OCI-LY1 (cell line): Measurements from ENCODE around the gene PROCA1.

ENCODE experiments used
- H2AFZ ChIP-seq: fragments of 200-600 bp; sonication (generic), shearing (Covaris generic); 2 replicates; pipeline ENCODE4 v1.6.0; 2014; ENCODE audit warnings: antibody characterized with exemption, mild to moderate bottlenecking, low read length
- H3F3A ChIP-seq: fragments of 200-600 bp; sonication (generic), shearing (Covaris generic); 2 replicates; pipeline ENCODE4 v1.6.0; 2014; ENCODE audit warnings: mild to moderate bottlenecking, antibody characterized with exemption, low read length, moderate library complexity; ENCODE audit not compliant: insufficient read depth
- H3K27ac ChIP-seq: fragments of 200-600 bp; sonication (generic); 2 replicates; pipeline ENCODE4 v1.5.1; 2014; ENCODE audit warnings: low read length, mixed run types, mild to moderate bottlenecking, low read depth; ENCODE audit not compliant: poor library complexity, severe bottlenecking
- H3K27me3 ChIP-seq: fragments of 200-600 bp; sonication (generic); 2 replicates; pipeline ENCODE4 v1.6.0; 2014; ENCODE audit warnings: antibody characterized with exemption, mild to moderate bottlenecking, low read length, moderate library complexity; ENCODE audit not compliant: insufficient read depth
- H3K36me3 ChIP-seq: fragments of 200-600 bp; sonication (generic); 2 replicates; pipeline ENCODE4 v1.6.1; 2014; ENCODE audit warnings: mild to moderate bottlenecking, antibody characterized with exemption, low read length, moderate library complexity, mixed read lengths; ENCODE audit not compliant: insufficient read depth
- H3K4me1 ChIP-seq: fragments of 200-600 bp; sonication (generic); 2 replicates; pipeline ENCODE4 v1.5.1; 2014; ENCODE audit warnings: mild to moderate bottlenecking, low read length, moderate library complexity; ENCODE audit not compliant: insufficient read depth, severe bottlenecking
- H3K4me2 ChIP-seq: fragments of 200-600 bp; sonication (generic), shearing (Covaris generic); 2 replicates; pipeline ENCODE4 v1.6.1; 2014; ENCODE audit warnings: low read length
- H3K4me3 ChIP-seq: fragments of 200-600 bp; sonication (generic); 2 replicates; pipeline ENCODE4 v1.5.1; 2014; ENCODE audit warnings: low read length, low read depth, mild to moderate bottlenecking, mixed read lengths; ENCODE audit not compliant: poor library complexity, severe bottlenecking
- H3K79me2 ChIP-seq: fragments of 200-600 bp; shearing (Covaris generic); 2 replicates; pipeline ENCODE4 v1.6.1; 2016; ENCODE audit warnings: mixed run types, low read length, mixed read lengths; ENCODE audit not compliant: insufficient read depth
- H3K9ac ChIP-seq: fragments of 200-600 bp; sonication (generic), shearing (Covaris generic); 2 replicates; pipeline ENCODE4 v1.6.1; 2014; ENCODE audit warnings: mild to moderate bottlenecking, low read length, mixed read lengths
- H3K9me2 ChIP-seq: fragments of 200-600 bp; sonication (generic), shearing (Covaris generic); 2 replicates; pipeline ENCODE4 v1.6.1; 2014; ENCODE audit warnings: low read depth, mild to moderate bottlenecking, low read length, mixed read lengths
- H3K9me3 ChIP-seq: fragments of 200-600 bp; shearing (Covaris generic); 2 replicates; pipeline ENCODE4 v1.6.1; 2014; ENCODE audit warnings: low read length, mixed read lengths
- H4K20me1 ChIP-seq: fragments of 200-600 bp; sonication (generic), shearing (Covaris generic); 2 replicates; pipeline ENCODE4 v1.6.0; 2016; ENCODE audit warnings: mild to moderate bottlenecking, low read length; ENCODE audit not compliant: insufficient read depth
- EZH2 ChIP-seq: fragments of 200-600 bp; sonication (generic), shearing (Covaris generic); IDR thresholded peaks from 2 replicates; pipeline ENCODE4 v1.8.0; 2017; ENCODE audit warnings: borderline replicate concordance, mixed run types, mild to moderate bottlenecking, antibody characterized with exemption, low read length, moderate library complexity, mixed read lengths
- TF ChIP-seq, protein P1 (sequence below): fragments of 200-600 bp; sonication (generic), shearing (Covaris generic); IDR thresholded peaks from 2 replicates; pipeline ENCODE4 v1.5.1; 2017; ENCODE audit warnings: mild to moderate bottlenecking, antibody characterized with exemption, low read length, moderate library complexity, mixed read lengths

PROCA1 gene

DNA sequence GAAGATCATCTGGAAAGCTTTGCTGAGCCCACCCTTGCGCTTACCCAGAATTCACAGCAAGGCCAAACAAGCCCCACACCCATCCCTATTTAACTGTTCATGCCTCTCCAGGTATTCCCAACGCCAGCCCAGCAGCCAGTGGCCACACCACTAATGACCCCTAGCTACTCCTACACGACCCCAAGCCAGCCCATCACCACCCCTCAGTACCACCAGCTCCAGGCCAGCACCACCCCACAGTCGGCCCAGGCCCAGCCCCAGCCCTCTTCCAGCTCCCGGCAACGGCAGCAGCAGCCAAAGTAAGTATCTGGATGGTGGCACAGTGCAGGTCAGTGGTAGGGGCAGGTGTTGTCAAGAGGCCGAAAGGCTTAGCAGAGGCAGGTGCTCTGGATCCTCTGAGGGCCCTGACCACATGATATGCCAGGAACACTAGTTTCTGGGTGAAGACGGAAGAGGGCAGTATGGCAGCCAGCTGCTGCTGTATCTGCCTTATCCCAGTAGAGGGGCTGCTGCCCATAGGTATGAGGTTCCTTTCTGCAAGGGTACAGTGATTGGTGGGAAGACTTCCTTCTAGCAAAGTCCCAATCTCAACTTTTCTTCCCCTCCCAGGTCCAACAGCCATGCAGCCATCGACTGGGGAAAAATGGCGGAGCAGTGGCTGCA lies 10.7 kb downstream of the PROCA1 start:
- no peak overlapping the region for H3K4me2 ChIP-seq
- no peaks in the 10 kb centered on the region for H4K20me1 ChIP-seq
- H3F3A ChIP-seq: no peaks in the 10 kb centered on the region
- no peaks in the 10 kb centered on the region for H3K4me1 ChIP-seq
- H3K36me3 ChIP-seq: peaks cover 76% of the 10 kb centered on the region
- H2AFZ ChIP-seq: no peak overlapping the region
- H3K9me2 ChIP-seq: no peaks in the 10 kb centered on the region
- TF ChIP-seq, protein P1, sequence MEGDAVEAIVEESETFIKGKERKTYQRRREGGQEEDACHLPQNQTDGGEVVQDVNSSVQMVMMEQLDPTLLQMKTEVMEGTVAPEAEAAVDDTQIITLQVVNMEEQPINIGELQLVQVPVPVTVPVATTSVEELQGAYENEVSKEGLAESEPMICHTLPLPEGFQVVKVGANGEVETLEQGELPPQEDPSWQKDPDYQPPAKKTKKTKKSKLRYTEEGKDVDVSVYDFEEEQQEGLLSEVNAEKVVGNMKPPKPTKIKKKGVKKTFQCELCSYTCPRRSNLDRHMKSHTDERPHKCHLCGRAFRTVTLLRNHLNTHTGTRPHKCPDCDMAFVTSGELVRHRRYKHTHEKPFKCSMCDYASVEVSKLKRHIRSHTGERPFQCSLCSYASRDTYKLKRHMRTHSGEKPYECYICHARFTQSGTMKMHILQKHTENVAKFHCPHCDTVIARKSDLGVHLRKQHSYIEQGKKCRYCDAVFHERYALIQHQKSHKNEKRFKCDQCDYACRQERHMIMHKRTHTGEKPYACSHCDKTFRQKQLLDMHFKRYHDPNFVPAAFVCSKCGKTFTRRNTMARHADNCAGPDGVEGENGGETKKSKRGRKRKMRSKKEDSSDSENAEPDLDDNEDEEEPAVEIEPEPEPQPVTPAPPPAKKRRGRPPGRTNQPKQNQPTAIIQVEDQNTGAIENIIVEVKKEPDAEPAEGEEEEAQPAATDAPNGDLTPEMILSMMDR: no peak
- TF ChIP-seq EZH2: no peak
- H3K9me3 ChIP-seq: no peaks in the 10 kb centered on the region
- H3K9ac ChIP-seq: no peak overlapping the region
- H3K27ac ChIP-seq: no peak overlapping the region
- no peak overlapping the region for H3K4me3 ChIP-seq
- no peaks in the 10 kb centered on the region for H3K27me3 ChIP-seq
- no peaks in the 10 kb centered on the region for H3K79me2 ChIP-seq

DNA sequence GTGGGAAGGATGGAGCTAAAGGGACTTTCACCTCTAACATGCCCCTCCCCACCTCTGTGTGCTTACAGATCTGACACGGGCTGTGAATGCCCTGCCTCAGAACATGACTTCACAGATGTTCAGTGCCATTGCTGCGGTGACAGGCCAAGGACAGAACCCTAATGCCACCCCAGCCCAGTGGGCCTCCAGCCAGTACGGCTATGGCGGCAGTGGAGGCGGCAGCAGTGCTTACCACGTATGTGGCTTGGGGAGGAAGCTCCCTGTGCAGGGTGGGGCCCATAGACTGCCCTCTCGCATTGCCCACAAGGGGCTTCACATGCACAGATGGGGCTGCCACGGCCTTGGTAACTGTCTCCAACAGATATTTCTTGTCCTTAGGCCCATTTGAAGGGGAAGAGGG lies 11.4 kb downstream of the PROCA1 start:
- H3K9ac ChIP-seq: no peak overlapping the region
- H3F3A ChIP-seq: no peaks in the 10 kb centered on the region
- H3K79me2 ChIP-seq: no peaks in the 10 kb centered on the region
- no peak overlapping the region for H2AFZ ChIP-seq
- H3K27ac ChIP-seq: no peak overlapping the region
- no peaks in the 10 kb centered on the region for H3K9me2 ChIP-seq
- H3K4me3 ChIP-seq: no peak overlapping the region
- peaks cover 83% of the 10 kb centered on the region for H3K36me3 ChIP-seq
- no peak overlapping the region for H3K4me2 ChIP-seq
- no peaks in the 10 kb centered on the region for H3K9me3 ChIP-seq
- no peaks in the 10 kb centered on the region for H4K20me1 ChIP-seq
- no peaks in the 10 kb centered on the region for H3K4me1 ChIP-seq
- no peaks in the 10 kb centered on the region for H3K27me3 ChIP-seq
- TF ChIP-seq, protein P1: no peak
- TF ChIP-seq EZH2: no peak

DNA sequence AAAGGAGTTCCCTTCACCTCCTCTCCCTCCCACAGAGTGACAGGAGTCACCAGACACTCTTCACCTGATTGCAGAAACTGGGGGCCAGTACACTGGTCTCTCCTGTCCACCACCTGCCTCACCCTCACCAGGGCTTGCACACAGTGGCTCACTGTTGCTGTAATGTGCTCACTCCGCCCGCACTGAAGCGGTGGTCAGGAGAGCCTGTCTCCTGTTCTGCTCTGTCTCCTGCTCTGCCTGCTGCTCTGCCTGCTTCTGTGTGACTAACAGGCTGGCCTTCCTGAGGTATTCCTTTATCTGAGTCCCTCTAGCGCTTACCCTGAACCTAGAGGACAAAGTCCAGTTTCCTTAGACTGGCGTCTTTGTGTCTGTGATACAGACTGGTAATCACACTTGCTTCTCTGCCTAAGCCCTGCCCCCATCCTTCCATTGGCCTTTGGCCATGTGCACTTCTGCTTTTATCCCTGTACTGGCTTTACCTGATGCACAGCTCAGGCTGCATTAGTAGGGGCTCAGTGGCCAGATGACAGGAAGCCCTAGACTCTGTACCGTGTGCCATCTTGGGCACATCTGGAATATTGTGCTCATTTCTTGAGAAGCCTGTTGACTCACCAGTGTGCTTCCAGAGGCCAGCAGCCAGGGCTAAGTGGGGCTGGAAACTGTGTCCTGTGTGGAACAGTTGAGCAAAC lies 13.3 kb downstream of the PROCA1 start:
- no peak for TF ChIP-seq EZH2
- TF ChIP-seq, protein P1: no peak
- no peaks in the 10 kb centered on the region for H4K20me1 ChIP-seq
- peaks cover 98% of the 10 kb centered on the region for H3K36me3 ChIP-seq
- no peaks in the 10 kb centered on the region for H3F3A ChIP-seq
- H3K9ac ChIP-seq: no peak overlapping the region
- no peak overlapping the region for H3K4me2 ChIP-seq
- no peaks in the 10 kb centered on the region for H3K9me3 ChIP-seq
- no peak overlapping the region for H2AFZ ChIP-seq
- no peaks in the 10 kb centered on the region for H3K9me2 ChIP-seq
- no peaks in the 10 kb centered on the region for H3K4me1 ChIP-seq
- no peaks in the 10 kb centered on the region for H3K79me2 ChIP-seq
- no peaks in the 10 kb centered on the region for H3K27me3 ChIP-seq
- no peak overlapping the region for H3K4me3 ChIP-seq
- no peak overlapping the region for H3K27ac ChIP-seq
